HUES48 (cell line): Measurements from ENCODE around the gene SLC8B1.

Source experiments
- H3K27ac ChIP-seq: one replicate; pipeline ENCODE4 v1.7.0; 2013; ENCODE audit warnings: low read depth, low read length, inconsistent platforms
- H3K27me3 ChIP-seq: 2 replicates; pipeline ENCODE4 v1.6.1; 2013; ENCODE audit warnings: mild to moderate bottlenecking, low read length; ENCODE audit not compliant: control insufficient read depth, insufficient read depth
- H3K36me3 ChIP-seq: 2 replicates; pipeline ENCODE4 v1.6.1; 2013; ENCODE audit warnings: low read length; ENCODE audit not compliant: control insufficient read depth, insufficient read depth
- H3K4me1 ChIP-seq: 2 replicates; pipeline ENCODE4 v1.6.1; 2013; ENCODE audit warnings: mild to moderate bottlenecking, low read length; ENCODE audit not compliant: control insufficient read depth, insufficient read depth
- H3K4me3 ChIP-seq: 2 replicates; pipeline ENCODE4 v1.5.1; 2013; ENCODE audit warnings: mild to moderate bottlenecking, low read depth, low read length
- H3K9ac ChIP-seq: 2 replicates; pipeline ENCODE4 v1.6.1; 2013; ENCODE audit warnings: mild to moderate bottlenecking, low read depth, low read length, moderate library complexity
- H3K9me3 ChIP-seq: 2 replicates; pipeline ENCODE4 v1.6.1; 2013; ENCODE audit warnings: low read length; ENCODE audit not compliant: control insufficient read depth, insufficient read depth

Gene SLC8B1

DNA sequence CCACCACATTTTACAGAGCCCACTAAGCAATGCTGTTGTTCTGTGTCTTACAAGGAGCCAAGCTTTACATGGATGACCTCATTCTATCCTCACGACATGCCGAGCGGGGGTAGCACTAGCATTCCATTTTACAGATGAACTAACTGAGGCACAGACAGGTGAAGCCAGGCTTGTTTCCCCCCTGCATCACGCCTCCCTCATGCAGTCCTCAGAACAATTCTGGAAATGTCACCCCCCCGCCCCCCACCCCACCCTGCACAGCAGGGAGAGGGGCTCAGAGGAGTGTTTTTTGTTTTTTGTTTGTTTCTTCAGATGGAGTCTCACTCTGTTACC is 1.5 kb downstream of the SLC8B1 start:
- H3K4me3 ChIP-seq: no peak overlapping the region
- H3K36me3 ChIP-seq: peaks cover 5% of the 10 kb centered on the region; the same call in 1 of the 2 replicates
- peaks cover 11% of the 10 kb centered on the region for H3K27me3 ChIP-seq
- no peaks in the 10 kb centered on the region for H3K9me3 ChIP-seq
- no peaks in the 10 kb centered on the region; the same call in 1 of the 2 replicates for H3K4me1 ChIP-seq
- H3K9ac ChIP-seq: no peak overlapping the region
- no peak overlapping the region for H3K27ac ChIP-seq

DNA sequence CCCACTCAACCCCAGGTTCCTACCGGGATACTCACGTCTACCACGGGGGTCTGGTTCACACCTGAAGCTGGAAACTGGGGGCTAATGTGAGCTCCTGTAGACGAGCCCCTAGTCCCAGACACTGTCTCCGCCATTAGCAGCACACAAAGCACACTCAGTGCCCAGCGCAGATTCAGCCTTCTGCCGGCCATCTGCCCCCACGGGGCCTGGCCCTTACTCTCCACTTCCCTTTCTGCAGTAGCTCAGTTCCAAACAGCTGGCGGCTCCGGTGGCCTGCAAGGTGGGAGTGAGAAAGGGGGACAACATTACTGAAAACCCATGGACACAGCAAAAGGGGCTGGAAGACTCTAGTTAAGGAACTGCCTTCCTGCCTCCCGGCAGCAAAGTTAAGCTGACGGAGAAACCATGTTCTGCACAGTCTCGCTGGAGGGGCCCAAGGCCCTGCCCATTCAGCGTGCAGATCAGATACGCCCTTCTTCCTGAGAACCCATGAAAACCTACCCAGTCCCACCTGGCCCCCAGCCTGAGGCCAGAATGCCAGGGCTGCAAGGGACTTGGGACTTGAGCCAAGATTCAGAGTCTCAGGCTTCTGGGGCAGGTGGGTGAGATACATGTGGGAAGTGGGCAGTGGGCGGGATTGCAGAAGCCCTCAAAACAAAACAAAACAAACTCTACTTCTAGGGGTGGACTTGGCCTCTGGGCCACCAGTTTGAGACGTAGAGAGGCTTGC is 2.1 kb downstream of the SLC8B1 start:
- H3K4me3 ChIP-seq: no peak overlapping the region
- no peaks in the 10 kb centered on the region for H3K9me3 ChIP-seq
- H3K9ac ChIP-seq: no peak overlapping the region
- H3K4me1 ChIP-seq: no peaks in the 10 kb centered on the region; the same call in 1 of the 2 replicates
- H3K27ac ChIP-seq: no peak overlapping the region
- H3K36me3 ChIP-seq: peaks cover 5% of the 10 kb centered on the region; the same call in 1 of the 2 replicates
- peaks cover 11% of the 10 kb centered on the region for H3K27me3 ChIP-seq

DNA sequence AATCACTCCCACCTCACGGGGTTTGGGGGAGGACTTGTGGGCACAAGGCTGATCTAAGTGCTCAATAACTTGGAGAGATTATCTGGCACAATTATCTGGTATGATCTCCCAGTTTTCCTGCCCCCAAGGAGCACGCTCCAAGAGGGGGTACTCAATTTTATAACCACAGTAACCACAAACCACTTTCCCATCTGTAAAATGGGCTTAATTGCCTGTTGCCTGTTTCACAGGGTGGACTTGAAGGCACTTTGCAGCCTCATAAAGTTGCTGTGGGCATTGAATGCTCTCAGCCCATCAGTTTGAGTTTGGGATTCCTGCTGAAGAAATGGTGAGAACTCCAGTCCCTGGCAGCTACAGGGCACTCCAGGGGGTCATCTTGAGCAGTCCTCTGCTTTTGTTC is 4.4 kb downstream of the SLC8B1 start:
- Histone ChIP-seq H3K27me3 (peaks cover 11% of the 10 kb centered on the region), H3K27ac (no peak overlapping the region), H3K4me3 (no peak overlapping the region), H3K4me1 (no peaks in the 10 kb centered on the region; the same call in 1 of the 2 replicates), H3K9ac (no peak overlapping the region), H3K9me3 (no peaks in the 10 kb centered on the region), H3K36me3 (peaks cover 5% of the 10 kb centered on the region; the same call in 1 of the 2 replicates)

DNA sequence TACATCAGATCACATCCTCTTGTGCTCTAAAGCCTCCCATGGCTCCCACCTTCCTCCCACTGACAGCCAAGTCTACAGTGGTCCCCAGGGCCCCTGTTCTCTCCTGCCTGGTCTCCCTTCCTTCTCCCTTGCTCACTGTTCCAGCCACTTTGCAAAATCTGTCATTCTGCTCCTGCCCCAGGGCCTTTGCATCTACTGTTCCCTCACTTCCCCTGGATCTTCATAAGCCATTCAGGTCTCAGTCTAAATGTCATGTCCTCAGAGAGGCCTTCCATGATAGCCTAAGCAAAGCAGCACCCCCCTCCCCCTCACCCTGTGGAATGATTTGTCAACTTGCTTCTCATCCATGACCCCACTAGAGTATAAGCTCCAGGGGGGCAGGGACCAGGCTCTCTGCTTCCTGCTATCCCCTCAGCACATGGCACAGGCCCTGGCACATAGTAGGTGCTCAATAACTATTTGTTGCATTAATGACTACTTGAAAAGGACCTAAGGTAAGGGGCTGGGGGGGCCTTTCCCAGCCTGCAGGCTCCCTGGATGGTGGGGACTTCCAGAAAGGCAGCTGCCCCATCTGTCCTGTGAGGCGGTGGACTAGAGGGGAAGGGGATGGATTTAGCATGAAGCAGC is 5.0 kb downstream of the SLC8B1 start:
- Histone ChIP-seq H3K4me1 (no peaks in the 10 kb centered on the region; the same call in 1 of the 2 replicates), H3K27me3 (peaks cover 11% of the 10 kb centered on the region), H3K9me3 (no peaks in the 10 kb centered on the region), H3K36me3 (peaks cover 5% of the 10 kb centered on the region; the same call in 1 of the 2 replicates), H3K4me3 (no peak overlapping the region), H3K27ac (no peak overlapping the region), H3K9ac (no peak overlapping the region)

DNA sequence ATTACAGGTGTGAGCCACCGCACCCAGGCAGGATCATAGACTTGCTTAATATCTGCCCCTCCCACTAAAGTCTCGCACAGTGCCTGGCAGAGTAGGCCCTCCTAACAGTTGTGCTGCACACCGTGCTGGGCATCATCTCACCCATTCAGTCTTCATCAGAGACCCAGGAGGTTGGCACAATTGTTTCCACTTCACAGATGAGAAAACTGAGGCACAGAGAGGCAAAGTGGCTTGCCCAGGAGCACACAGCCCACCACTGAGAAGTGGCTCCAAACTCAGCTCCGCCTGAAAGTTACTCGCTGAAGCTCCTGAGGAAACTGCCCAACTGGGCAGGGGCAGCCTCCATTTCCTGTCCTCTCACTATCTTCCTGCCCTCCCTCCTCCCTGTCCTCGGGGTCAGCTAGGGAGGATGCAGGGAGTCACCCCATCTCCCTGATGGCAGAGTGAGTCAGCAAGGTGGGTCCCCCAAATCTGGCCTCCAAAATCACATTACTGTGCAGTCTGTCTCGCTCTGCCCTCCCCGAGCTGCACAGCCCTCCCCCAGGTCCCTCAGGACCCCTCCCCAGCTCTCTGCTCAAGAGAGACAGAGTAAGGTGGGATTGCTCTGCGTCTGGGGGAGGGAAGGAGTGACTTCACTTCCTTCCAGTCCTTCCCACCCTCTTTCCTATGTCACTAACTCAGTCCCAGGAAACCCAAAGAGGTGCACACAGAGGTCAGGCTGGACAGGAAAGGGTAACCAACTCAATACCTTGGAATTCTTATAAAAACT is 5.7 kb downstream of the SLC8B1 start:
- H3K27me3 ChIP-seq: peaks cover 5% of the 10 kb centered on the region
- H3K27ac ChIP-seq: no peak overlapping the region
- H3K4me3 ChIP-seq: no peak overlapping the region
- H3K36me3 ChIP-seq: peaks cover 5% of the 10 kb centered on the region; the same call in 1 of the 2 replicates
- H3K9ac ChIP-seq: no peak overlapping the region
- H3K4me1 ChIP-seq: no peaks in the 10 kb centered on the region; the same call in 1 of the 2 replicates
- H3K9me3 ChIP-seq: no peaks in the 10 kb centered on the region

DNA sequence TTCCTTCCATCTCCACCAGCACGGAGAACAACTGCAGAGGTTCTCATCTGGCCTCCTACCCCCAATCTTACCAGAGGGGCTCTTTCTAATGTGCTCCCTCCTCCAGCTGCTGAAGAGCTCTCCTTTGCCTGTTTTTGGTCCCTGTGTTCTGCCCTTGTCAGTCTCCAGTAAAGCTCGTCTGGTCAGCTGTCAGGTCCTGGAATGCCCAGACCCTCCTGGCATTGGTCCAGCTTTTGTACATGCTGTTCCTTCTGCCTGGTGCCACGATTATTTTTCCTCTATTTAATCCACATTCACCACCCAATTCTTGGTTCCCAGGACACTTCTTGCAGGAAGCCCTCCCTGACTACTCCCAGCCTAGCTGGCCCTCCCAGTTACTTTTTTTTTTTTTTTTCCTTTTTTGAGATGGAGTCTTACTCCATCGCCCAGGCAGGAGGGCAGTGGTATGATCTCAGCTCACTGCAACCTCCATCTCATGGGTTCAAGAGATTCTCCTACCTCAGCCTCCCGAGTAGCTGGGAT is 6.5 kb downstream of the SLC8B1 start:
- Histone ChIP-seq H3K9me3 (no peaks in the 10 kb centered on the region), H3K9ac (no peak overlapping the region), H3K27me3 (no peaks in the 10 kb centered on the region), H3K4me3 (no peak overlapping the region), H3K4me1 (no peaks in the 10 kb centered on the region), H3K27ac (no peak overlapping the region), H3K36me3 (peaks cover 5% of the 10 kb centered on the region; the same call in 1 of the 2 replicates)

DNA sequence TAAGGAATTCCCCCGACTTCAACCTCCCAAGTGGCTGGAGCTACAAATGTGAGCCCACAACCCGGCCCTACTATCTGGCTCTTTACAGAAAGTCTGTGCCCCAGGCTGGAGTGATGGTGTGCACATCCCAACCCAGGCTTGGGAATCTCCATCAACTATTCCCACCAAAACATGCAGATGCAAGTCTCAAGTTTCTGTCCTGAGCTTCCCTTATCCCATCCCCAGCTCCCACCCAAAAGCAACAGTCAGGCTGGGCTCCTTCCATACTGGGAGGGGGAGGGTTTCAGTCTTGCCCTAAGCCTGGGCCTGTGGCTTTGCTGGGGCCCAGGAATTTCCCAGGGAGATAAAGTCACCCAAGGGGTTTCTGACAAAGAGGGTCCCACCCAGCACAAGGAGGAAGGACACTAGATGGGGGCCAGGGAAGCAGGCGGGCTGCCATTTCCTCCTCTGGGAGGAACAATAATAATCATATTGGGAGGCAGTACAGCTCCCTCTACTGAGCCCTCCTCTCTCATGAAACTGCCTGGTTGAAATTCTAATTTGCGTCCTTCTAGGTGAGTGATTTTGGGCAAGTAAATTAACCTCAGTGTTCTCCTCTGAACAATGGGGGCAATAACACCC is 8.0 kb downstream of the SLC8B1 start:
- no peaks in the 10 kb centered on the region for H3K27me3 ChIP-seq
- H3K36me3 ChIP-seq: no peaks in the 10 kb centered on the region
- no peaks in the 10 kb centered on the region for H3K4me1 ChIP-seq
- H3K9me3 ChIP-seq: no peaks in the 10 kb centered on the region
- H3K27ac ChIP-seq: no peak overlapping the region
- no peak overlapping the region for H3K4me3 ChIP-seq
- H3K9ac ChIP-seq: no peak overlapping the region

DNA sequence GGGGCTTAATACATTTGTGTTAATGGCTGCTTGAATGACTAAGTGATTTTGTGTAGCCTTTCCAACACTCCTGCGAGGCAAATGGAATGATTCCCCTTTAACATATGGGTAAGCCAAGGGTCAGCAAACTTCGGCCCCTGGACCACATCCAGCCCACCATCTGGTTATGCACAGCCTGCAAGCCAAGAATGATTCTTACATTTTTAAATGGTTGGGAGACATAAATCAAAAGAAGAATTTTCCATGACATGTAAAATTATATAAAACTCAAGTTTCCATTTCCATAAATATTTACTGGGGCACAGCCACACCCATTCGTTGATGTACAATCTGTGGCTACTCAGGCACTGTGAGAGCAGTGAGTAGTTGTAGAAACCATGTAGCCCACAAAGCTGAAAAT is 9.0 kb downstream of the SLC8B1 start:
- no peak overlapping the region for H3K9ac ChIP-seq
- H3K9me3 ChIP-seq: no peaks in the 10 kb centered on the region
- no peak overlapping the region for H3K27ac ChIP-seq
- no peak overlapping the region for H3K4me3 ChIP-seq
- H3K36me3 ChIP-seq: no peaks in the 10 kb centered on the region
- H3K27me3 ChIP-seq: no peaks in the 10 kb centered on the region
- H3K4me1 ChIP-seq: no peaks in the 10 kb centered on the region

DNA sequence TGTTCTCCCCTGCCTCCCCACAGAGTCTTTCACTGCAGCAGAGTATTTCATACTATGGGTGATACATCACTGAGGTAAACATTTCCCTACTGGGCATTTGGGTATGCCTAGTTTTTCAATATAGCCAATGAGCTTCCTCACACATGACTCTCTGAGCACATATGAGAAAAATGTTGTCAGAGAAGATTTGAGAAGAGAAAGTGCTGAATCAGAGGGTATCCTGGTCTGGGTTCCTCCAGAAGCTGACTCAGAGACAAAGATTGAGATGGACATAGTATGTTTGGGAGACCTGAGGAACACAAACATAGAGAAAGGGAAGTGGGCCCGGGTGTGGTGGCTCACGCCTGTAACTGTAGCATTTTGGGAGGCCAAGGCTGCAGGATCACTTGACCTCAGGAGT is 12.6 kb downstream of the SLC8B1 start:
- peaks cover 12% of the 10 kb centered on the region for H3K36me3 ChIP-seq
- no peaks in the 10 kb centered on the region for H3K4me1 ChIP-seq
- no peaks in the 10 kb centered on the region for H3K9me3 ChIP-seq
- H3K27me3 ChIP-seq: no peaks in the 10 kb centered on the region
- H3K9ac ChIP-seq: no peak overlapping the region
- H3K4me3 ChIP-seq: no peak overlapping the region
- H3K27ac ChIP-seq: no peak overlapping the region

DNA sequence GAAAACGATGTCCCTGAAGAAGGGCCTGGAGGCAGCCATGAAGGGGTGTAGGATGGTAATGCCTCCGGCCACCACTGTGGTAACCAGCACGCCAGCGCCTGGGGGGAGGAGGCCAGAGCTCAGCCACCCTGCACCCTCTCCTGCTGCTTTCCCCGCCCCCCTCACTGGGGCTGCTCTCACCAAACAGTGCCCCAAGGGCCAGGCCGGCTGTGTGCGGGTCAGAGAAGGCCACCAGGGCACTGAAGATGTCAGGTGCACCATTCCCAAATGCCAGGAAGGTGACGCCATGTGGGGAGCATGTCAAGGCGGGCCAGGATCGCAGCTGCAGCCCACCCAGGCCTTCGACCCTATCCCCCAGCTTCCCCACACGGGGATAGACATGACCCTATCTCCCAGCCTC is 14.5 kb downstream of the SLC8B1 start:
- Histone ChIP-seq H3K27ac (no peak overlapping the region), H3K9ac (no peak overlapping the region), H3K4me3 (no peak overlapping the region), H3K9me3 (no peaks in the 10 kb centered on the region), H3K27me3 (no peaks in the 10 kb centered on the region), H3K4me1 (no peaks in the 10 kb centered on the region), H3K36me3 (peaks cover 12% of the 10 kb centered on the region)
